GM19193 (cell line): ENCODE data around the gene BEST2.

Experiments
- POLR2A ChIP-seq: IDR thresholded peaks from 4 replicates; pipeline ENCODE4 v1.6.1; 2011; ENCODE audit not compliant: insufficient read depth, insufficient read length; ENCODE audit errors: extremely low read depth

The BEST2 gene

DNA sequence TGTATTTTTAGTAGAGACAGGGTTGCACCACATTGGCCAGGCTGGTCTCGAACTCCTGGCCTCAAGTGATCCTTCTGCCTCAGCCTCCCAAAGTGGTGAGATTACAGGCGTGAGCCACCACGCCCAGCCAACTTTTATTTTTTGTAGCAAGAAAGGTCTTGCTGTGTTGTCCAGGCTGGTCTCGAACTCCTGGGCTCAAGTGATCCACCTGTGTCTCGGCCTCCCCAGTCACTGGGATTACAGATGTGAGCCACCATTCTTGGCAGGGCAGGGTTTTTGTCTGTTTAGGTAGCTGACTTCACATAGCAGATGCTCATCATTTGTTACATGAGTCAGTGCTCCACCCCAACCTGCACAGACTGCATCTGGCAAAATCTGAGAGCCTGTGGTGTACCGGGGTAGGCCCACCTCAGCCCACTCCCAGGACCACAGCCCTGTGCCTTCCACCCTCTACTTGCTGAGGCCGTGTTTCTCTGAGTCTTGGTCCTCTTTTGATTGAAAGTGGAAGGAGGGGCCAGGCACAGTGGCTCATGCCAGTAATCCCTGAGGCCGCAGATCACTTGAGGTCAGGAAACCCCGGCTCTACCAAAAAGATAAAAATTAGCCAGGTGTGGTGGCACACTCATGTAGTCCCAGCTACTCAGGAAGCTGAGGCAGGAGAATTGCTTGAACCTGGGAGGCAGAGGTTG lies 23.7 kb upstream of the BEST2 start:
- TF ChIP-seq POLR2A, result no peak

DNA sequence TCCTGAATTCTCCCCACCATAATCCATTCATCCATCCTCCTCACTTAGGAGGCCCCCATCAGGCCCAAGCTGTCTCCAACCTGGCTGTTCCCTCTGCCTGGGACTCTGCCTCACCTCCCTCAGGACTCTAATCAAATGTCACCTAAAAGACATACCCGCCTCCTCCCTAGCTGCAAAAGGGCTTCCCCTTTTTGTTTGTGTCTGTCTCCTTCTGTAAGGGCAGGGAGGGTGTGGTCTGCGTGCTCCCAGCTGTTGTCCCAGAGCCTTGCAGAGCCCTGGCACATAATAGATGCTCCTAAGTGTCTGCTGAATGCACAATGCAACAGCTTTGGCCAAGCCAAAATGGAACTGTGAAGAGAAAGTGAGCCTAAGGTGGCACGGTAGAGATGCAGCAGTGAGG lies 21.5 kb upstream of the BEST2 start:
- TF ChIP-seq POLR2A, result no peak

DNA sequence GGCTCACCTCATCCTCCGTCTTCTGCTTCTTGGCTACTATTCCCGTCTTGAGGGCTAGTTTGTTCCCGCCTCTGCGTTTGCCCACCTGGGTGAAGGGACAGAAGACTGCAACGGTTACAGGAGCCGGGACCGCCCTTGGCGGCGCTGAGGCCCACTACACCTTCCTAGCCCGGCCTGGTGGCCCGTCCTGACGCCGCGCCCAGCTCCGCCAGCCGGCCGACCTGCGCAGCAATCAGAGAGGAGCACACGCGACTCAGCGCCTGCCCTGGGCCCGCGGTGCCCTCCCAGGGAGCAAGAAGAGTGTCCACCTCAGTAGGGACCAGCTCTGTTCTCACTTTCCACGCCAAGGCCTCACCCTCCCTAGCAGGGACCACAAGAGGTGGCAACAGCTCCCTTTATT lies 20.3 kb upstream of the BEST2 start:
- TF ChIP-seq POLR2A, result no peak

DNA sequence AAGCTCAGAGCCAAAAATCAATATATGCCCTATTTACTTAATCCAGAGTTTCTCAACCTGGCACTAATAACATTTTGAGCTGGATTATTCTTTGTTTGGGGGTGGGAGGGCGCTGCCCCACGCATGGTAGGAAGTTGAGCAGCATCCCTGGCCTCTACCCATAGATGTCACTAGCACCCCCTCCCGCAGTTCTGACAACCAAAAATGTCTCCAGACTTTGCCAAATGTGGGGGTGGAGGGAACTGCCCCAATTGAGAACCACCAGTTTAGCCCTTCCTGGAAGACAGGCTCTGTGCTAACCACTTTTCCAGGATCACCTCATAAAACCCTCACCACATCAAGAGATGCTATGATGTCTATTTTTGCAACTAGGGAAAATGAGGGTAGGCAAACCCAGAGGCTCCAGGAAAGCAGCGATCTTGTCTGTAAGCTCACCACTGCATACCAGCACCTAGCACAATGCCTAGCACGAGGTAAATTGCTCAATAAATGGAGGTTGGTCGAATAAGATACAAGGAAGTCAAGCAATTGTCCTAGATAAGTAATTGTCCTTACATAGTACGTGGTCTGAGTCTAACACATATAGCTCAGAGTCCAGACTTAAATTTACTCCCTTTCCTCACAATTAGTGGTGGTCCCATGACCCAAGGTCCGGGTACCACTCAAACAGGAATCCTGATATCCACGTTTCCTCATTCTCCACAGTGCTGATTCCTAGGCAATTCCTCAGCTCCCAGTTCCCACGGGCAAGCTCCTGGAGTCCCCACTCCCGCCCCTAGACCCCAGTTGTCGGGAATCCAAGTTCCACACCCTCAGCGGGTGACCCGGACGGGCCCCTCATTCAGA lies 18.0 kb upstream of the BEST2 start:
- TF ChIP-seq POLR2A, result no peak

DNA sequence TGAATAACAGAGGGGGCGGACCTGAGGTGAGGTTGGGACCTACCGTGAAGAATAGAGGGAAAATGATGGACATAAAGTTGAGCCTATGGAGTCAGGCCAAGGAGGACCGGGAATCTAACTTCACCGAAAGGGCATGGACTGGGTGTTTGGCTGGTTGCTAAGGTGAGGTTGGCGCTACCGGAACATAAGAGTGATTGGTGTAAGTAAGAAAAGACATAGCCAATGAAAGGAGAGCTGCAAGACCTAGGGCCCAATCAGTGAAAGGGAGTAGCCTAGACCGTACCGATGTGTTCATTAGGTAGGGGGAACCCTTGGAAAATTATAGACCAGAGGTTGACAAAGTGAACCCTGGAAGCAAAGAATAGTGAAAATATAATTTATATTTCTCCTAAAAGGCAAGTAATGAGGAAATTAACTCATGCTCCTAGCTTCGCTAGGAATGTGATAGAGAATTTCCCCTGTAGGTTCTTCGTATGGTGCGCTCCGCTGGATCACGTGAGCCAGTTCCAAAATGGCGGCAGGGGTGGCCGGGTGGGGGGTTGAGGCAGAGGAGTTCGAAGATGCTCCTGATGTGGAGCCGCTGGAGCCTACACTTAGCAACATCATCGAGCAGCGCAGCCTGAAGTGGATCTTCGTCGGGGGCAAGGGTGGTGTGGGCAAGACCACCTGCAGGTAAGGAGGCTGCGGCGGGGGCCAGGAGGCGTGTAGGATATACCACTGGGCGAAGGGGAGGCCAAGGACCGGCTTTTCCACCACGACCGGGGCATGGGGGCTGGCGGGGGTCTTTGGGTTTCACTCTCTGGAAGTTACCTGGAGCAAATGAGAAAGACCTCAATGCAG lies 14.4 kb upstream of the BEST2 start, which contains the start of gene GET3:
Gene GET3, plus strand, starts transcription at position 503 of the 840 bp plus-strand sequence. Its CDS starts 9 bp downstream, at position 512.
- peak; percentile 91 for TF ChIP-seq POLR2A

DNA sequence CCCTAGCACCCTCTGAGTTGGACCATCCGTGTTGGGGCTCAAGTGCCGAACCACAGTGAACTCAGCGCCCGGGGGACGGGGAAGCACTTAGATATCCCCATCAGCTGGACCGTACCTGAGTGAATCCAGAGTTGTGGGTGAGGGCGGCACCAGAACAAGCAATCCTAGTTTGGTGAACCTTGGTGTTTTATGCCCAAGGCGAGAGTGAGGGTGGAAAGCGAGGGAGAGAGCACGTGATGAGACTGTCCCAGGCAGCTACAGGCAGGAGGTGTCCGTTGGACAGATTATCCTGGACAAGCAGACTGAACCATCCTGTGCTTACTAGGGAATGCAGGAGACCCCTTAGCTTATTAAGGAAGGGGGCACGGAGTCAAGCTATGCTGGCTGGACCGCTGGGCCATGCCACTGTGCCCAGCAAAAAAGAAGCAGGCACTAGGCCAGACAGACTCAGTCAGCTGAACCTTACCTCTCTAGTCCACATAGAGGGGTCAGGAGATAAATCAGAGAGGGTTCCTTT lies 13.7 kb upstream of the BEST2 start:
- no peak for TF ChIP-seq POLR2A

DNA sequence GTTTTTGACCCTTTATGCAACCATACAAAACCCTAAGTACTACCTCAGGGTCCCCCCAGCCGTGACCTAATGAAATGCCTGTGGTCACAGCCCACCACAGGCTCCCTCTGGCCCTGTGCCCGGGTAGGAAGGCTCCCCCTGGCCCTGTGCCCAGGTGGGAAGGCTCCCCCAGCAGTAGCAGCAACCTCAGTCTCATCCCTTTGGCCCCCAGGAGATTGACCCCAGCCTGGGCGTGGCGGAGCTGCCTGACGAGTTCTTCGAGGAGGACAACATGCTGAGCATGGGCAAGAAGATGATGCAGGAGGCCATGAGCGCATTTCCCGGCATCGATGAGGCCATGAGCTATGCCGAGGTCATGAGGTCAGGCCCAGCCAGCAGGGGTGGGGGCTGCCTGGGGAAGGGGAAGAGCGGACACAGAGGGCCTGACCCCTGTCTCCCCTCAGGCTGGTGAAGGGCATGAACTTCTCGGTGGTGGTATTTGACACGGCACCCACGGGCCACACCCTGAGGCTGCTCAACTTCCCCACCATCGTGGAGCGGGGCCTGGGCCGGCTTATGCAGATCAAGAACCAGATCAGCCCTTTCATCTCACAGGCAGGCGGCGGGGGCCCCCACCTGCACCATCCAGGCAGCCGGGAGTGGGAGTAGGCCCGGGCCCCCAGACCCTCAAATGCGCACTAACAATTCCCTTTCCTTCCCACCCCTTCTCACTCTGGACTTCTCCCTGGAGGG lies 6.3 kb upstream of the BEST2 start:
- TF ChIP-seq POLR2A, result no peak

DNA sequence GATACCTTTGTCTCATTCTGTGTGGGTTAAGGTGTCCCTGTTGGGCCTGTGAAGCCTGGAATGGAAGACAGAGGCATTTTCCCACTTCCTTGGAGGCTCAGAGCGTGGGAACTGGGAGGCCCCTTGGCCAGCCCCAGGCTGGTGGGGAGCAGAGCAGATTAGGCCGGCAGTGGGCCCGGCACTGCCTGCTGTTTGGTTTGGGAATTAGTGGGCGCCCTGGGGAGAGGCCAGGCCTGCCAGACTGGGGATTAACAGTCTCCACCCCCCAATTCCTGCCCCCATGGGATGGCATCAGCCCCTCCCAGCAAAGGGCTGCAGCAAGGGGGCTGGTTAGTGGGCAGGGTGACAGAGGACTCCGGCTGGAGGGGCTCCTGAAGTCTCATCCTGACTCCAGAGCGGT lies 3.1 kb upstream of the BEST2 start:
- TF ChIP-seq POLR2A, result no peak

DNA sequence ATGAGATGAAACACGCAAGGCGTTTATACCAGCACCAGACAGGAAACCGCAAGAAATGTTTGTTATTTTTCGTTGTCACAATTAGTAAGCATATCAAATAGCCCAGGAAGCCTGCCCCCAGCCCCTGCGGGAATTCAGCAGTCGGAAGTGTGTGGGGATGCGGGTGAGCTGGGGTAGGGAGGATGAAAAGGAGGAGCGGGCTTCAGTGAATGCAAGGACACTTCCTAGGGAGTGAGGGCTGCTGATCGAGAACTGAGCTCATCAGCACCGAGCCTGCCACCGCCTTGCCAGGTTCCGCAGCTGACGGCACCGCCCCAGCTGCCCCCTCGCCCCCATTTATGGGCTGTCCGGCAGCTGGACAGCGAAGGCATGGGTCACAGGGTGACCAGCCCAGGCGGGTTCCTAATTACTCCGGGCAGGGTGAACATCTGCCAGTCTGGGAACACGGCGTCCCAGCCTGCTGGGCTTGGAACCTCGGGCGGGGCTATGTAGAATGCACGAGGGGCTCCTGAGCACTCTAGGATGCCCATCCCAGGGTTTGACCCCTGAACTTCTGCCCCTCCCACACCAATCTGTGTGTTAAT lies 1.6 kb upstream of the BEST2 start:
- TF ChIP-seq POLR2A, result no peak

DNA sequence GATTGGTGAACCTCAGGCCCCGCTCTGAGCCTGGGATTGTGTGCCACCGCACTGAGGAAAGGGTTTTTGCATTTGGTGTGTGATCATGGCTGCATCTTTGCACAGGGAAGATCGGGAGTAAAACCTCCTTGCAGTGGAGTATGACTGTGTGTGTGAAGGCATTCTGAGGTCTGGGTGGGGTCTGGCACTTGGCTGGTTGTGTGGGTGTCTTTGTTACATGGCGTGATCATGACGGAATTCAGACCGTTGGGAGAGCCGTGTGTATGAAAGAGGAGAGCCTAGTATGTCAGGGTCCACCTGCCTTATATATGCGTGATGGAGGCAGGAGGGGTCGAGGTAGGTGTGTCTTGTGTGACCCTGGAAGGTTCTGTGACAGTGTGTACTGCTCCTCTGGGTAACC lies 740 bp upstream of the BEST2 start:
- no peak for TF ChIP-seq POLR2A

DNA sequence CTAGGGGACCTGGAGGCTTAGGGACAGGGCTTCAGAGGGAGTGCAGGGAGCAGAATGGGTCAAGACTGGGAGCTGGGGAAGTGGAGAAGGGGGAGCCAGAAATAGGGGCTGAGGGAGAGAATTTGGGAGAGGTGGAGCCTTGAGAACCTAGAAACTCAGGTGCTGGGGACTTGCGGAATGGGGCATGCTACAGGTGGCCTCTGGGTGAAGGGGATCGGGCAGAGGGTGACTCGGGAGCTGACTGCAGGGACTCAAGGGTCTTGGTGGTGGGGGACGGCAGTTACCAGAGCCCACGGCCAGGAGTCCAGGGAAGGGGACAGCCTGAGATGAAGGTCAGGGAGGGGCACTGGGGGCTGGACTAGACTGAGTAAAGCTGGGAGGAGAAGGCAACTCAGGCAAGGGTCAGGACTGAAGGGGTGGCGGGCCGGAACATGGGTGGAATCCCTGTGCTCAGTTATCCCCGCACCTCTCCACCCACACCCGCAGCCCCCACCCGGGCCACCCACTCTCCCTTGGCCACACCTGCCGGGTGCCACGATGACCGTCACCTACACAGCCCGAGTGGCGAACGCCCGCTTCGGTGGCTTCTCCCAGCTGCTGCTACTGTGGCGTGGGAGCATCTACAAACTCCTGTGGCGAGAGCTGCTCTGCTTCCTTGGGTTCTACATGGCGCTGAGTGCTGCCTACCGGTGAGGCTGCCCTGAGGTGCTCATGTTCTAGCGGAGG lies 628 bp downstream of the BEST2 start:
- no peak for TF ChIP-seq POLR2A

DNA sequence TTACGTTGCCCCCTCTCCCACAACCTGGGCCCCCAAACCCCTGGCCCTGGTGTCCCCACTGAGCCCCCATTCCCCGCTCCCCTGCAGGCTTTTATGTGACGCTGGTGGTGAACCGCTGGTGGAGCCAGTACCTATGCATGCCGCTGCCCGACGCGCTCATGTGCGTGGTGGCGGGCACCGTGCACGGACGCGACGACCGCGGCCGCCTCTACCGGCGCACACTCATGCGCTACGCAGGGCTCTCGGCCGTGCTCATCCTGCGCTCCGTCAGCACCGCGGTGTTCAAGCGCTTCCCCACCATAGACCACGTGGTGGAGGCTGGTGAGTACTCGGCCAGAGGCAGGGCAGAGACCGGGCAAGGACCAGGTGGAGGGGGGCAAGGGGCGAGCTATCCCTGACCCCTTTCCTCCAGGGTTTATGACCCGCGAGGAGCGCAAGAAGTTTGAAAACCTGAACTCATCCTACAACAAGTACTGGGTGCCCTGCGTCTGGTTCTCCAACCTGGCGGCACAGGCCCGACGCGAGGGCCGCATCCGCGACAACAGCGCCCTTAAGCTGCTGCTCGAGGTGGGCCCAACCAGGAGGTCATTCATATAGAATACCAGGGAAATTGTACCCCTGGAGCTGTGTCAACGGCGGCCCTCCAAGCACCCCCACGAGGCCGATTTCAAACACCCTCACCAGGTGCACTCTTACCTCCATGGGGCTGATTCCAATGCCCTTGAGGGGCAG lies 3.0 kb downstream of the BEST2 start:
- TF ChIP-seq POLR2A, result no peak

DNA sequence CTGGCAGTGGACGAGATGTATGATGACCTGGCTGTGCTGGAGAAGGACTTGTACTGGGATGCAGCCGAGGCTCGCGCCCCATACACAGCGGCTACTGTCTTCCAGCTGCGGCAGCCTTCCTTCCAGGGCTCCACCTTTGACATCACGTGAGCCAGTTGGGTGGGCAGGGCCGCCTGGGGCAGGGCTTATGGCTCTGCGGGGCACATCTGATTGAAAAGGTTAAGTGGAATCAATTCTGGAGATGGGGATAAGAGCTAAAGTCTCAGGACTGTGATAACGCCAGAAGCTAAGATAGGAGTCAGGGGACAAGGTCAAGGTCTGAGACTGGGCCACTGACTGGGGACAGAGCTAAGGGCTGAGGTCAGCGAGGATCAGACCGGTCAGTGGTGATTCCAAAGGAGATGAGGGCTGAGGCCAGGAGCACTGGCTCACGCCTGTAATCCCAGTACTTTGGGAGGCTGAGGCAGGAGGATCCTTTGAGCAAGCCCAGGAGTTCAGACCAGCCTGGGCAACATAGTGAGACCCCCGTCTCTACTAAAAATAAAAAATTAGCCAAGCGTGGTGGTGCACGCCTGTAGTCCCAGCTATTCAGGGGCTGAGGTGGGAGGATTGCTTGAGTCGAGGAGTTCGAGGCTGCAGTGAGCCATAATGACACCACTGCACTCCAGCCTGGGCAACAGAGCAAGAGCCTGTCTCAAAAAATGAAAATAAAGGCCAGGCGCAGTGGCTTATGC lies 4.7 kb downstream of the BEST2 start:
- TF ChIP-seq POLR2A, result no peak
